HFF-Myc (cell line): Measurements from ENCODE around the gene KIF21A.
A peak's percentile ranks its signal among the peaks of the same experiment; 100 is the strongest.

Source experiments
- DNase-seq: peaks from one replicate; pipeline ENCODE4 v3.0.0-alpha.2; 2011; ENCODE audit warnings: low read depth; ENCODE audit errors: extremely low read depth
- H3K4me3 ChIP-seq: replicated peaks from 2 replicates; pipeline ENCODE4 v1.5.1; 2011; ENCODE audit warnings: low read depth, mild to moderate bottlenecking, control low read depth, low read length
- CTCF ChIP-seq: IDR thresholded peaks from 2 replicates; pipeline ENCODE4 v1.5.1; 2012; ENCODE audit warnings: mild to moderate bottlenecking, low read depth, low read length, control low read depth; ENCODE audit errors: missing control alignments

KIF21A gene

GRCh38 chr12:39442831-39443080 is 164 bp downstream of the KIF21A start:
- H3K4me3 ChIP-seq: peak overlapping the region; percentile 58
- no peak for DNase-seq
- no peak for TF ChIP-seq CTCF

GRCh38 chr12:39441963-39442830 is 723 bp downstream of the KIF21A start:
- H3K4me3 ChIP-seq: peak overlapping the region; percentile 58
- TF ChIP-seq CTCF: no peak
- no peak for DNase-seq

GRCh38 chr12:39441189-39441962 is 1.5 kb downstream of the KIF21A start:
- DNase-seq: no peak
- H3K4me3 ChIP-seq: peak overlapping the region; percentile 58
- no peak for TF ChIP-seq CTCF

GRCh38 chr12:39440781-39441180 is 2.1 kb downstream of the KIF21A start:
- H3K4me3 ChIP-seq: no peak overlapping the region
- DNase-seq: no peak
- no peak for TF ChIP-seq CTCF

- no peak overlapping the region for H3K4me3 ChIP-seq
- no peak for DNase-seq
- TF ChIP-seq CTCF: no peak
Observed at GRCh38 chr12:39440101-39440500, 2.8 kb downstream of the KIF21A start.

GRCh38 chr12:39435531-39435930 is 7.4 kb downstream of the KIF21A start:
- no peak overlapping the region for H3K4me3 ChIP-seq
- TF ChIP-seq CTCF: no peak

More at GRCh38 chr12:39435531-39435930, 7.4 kb downstream of the KIF21A start:
- no peak for DNase-seq
